GM21447 (cell line): ENCODE data around the gene RCAN1.

Experiments
- ATAC-seq: cut with Tn5 transposase; IDR thresholded peaks from one replicate; pipeline ENCODE4 v1.9.1; 2021; ENCODE audit not compliant: unreplicated experiment

RCAN1 gene

GRCh38 chr21:34545079-34545884 is 69.6 kb downstream of the RCAN1 start:
- peak; percentile 94 for ATAC-seq

DNA sequence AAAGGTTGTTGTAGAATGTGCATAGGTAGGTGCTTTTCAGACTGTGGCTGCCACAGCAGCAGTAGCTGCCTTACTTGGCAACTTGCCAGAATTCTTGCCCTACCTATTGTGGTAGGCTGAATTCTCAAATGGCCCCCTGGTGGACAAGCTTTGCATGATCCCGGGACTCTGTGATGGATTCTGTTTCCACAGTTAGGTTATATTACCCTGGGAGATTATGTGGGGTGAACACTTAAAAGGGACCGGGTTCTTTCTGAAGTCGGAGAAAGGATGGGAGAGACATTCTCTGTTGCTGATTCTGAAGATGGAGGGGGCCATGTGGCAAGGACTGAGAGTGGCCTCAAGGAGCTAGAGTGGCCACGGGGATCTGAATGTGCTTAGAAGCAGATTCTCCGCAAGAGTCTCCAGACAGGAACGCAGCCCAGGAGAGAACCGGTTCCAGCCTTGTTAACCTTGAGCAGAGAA is 70.8 kb downstream of the RCAN1 start:
- no peak for ATAC-seq

GRCh38 chr21:34543017-34543416 is 71.9 kb downstream of the RCAN1 start:
- no peak for ATAC-seq

- no peak for ATAC-seq
Measured at GRCh38 chr21:34540206-34540605, 74.7 kb downstream of the RCAN1 start.

- ATAC-seq: no peak
Measured at GRCh38 chr21:34537838-34538237, 77.1 kb downstream of the RCAN1 start.

DNA sequence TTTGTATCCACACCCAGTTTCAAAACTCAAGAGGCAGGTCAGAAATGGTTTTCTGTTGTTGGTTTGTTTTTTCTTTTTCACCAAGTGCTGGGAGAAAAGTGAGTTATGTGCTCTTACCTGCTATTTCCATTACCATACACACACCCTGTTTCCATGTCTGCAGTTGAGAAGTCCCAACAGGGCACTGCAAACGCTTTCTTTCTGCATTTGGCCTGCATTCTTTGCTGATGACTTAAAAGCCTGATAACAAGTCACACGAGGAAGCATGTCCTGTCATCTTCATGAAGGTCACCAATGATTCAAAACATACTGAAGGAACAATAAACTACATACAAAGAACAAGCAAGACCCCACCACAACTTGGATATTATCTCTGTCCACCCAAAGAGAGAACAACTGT is 78.1 kb downstream of the RCAN1 start:
- ATAC-seq: no peak

- ATAC-seq: no peak
Measured at GRCh38 chr21:34536311-34536710, 78.6 kb downstream of the RCAN1 start.

GRCh38 chr21:34535886-34536285 is 79.0 kb downstream of the RCAN1 start:
- no peak for ATAC-seq

DNA sequence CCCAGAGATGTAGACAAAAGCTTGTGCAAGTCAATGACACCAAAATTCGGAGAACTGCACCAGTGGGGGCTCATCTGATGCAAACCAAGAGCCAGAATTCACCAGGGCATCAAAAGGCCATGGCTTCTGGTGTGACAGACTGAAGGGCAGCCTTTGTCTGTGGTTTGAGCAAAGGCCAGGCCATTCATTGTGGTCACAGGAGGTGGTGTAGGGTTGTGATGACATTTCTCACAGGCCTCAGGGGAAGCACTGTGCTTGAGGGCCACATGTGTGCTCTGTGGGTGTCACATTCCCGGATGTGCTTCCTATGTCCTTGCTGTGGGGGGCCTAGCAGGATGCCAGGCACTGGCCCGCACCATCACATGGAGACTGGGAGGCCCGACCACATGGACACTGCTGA is 80.4 kb downstream of the RCAN1 start:
- ATAC-seq: no peak

- ATAC-seq: no peak
Measured at GRCh38 chr21:34533938-34534337, 81.0 kb downstream of the RCAN1 start.

DNA sequence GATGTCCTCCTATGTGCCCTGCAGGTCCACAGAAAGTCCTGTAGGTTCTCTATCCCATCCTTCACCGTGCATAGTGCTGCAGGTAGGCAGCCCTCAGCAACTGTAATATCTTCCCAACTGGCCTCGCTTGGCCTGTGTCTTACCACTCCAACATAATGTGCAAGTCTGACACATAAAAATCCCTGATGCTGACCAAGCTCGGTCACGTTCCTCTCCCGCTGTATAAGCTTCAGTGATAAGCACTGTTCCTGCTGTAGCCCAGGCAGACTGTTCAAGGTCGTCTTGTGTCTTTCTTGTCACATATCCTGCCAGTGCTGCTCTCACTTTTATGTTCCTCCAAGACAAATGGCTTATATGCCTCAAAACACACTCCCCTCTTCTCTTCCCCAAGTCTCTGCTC is 83.5 kb downstream of the RCAN1 start:
- no peak for ATAC-seq

- no peak for ATAC-seq
Measured at GRCh38 chr21:34530261-34530660, 84.7 kb downstream of the RCAN1 start.

DNA sequence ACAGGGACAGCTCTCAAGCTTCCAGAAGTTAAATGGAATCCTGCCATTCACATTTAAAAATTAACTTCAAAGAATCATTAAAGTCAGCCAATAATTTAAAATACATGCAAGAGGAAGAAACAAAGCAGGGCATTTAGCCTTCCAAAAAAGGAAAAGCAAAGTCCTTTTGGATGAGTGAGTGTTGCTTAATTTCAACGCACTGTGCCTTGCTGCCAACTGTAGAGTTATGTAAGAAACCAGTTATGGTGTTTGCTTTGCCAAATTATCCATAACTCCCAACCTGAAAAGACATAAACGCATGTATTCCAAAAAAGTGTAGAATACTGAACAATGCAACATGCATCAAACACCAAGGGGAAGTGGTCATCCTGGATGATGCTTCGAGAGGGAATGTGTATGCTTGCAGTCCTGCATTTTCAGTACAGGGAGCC is 86.8 kb downstream of the RCAN1 start:
- no peak for ATAC-seq

GRCh38 chr21:34526618-34527290 is 88.2 kb downstream of the RCAN1 start:
- ATAC-seq: no peak

GRCh38 chr21:34526241-34526617 is 88.7 kb downstream of the RCAN1 start:
- ATAC-seq: no peak

DNA sequence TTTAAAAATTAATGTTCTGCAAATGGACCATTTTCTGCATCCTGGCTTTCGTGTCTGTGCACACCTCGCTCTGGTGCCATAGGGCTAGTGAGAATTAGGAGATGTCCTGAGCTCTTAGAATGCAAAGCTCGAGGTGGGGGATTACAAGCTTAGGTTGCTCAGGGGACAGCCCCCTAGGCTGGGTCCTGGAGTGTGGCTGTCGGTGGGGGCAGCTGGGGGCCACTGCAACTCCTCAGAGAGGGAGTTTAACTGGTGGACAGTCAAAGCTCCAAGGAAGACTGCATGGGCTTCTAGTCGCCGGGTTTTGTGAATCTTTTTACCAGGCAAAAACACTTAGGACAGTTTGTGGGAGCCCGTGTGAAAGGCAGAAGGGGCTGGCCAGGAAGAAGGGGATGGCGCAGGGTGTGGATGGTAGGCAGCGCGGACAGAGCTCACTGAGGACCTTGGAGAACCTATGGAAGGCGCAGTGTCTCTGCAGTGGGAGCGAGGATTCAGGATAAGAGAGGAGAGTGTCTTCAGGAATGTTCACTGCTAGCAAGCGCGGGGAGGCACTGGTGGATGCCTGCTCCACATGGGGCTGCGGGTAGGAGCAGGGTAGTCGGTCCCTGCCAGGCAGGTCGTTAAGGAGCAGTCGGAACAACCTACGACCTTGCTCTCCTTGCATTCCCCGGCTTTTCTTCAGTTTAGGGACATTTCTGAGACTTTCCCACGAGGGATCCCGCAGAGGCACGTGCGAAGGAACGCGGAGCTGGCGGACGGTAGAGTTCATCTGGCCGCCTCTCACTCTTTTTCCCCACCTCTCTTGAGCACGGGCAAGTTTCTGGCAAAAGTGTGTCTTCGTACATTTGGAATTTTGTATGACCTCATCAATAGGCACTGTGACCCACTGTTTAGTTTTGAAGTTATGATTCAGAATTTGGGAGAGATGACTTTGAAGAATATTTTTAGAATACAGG is 90.0 kb downstream of the RCAN1 start:
- no peak for ATAC-seq

- ATAC-seq: no peak
Measured at GRCh38 chr21:34523019-34523555, 91.8 kb downstream of the RCAN1 start.

DNA sequence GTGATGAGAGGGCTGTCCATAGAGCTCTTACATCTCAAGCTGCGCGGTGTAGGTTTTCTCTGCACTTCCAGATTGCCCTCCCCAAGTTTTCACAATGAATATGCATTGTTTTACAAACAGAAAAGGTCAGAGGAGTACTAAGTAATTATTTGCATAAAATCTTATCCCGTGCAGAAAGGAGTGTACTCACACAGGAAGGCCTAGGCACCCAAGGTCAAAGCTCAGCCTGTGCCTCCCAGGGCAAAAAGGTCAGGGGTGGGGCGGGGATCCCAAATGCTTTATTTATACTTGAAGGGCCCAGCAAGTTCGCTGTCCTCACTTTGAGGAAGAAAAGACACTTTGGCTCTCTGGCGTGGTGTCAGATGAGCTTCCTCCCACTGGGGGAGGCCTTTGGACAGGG is 92.6 kb downstream of the RCAN1 start:
- no peak for ATAC-seq

DNA sequence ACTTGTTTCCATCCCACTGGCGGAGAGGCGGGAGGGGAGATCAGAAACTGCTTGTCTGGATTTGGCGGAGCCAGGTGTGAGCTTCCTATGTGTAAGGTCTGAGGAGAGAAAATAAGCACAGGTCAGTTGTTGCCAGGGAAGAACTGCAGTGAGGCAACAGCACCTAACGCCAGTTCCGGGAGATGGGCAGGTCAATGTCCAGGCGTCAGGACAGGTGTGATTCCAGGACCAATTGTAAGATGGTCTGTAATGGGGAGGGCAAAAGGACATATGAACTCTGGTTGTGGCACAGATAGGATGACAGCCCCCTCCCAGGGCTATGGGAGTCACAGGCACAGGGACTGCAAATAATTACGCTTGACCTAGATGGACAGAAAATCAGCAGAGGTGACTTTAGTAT is 93.4 kb downstream of the RCAN1 start:
- no peak for ATAC-seq

DNA sequence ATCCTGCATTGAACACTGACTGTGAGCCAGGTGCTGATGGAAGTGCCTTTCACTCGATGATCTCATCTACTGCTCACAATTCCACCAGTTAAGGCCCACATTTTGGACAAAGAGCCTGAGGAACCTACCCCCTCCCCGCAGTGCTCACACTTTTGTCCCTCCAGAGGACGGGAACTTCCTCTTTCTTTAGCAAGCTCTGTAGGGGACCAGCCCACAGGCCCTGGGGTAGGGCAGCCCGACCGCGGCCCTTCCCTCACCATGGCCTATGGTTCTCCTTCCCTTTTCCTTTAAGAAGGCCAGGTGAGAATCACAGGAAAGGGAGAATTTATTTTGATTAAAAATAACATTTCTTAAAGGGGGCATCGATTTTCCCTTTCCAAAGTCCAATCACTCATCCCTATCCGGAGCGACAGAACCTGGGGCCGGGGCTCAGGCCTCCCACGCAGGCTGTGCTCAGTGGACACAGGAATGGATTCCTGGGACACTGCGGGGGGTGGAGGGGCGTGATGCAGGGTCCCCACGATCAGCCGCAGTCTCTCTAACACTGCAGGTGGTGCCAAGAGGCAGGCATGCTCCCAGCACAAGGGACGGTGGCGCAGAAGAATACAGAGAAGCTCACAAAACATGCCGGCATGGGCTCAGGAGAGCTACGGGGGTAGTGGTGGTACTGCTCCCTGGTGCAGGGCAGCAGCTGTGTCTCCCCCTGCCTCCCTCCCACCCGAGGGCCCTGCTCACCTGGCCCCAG is 94.0 kb downstream of the RCAN1 start:
- ATAC-seq: no peak
